ENCODE data around the gene TSPAN9. TPM values are rescaled to one million over a fixed set of nuclear protein-coding genes. Genes with fewer than 3 reads are reported as not detected.
A peak's percentile ranks its signal among the peaks of the same experiment; 100 is the strongest.

Gene TSPAN9
- total RNA-seq, 1 donor from 2014 or later: 49.4 TPM

DNA sequence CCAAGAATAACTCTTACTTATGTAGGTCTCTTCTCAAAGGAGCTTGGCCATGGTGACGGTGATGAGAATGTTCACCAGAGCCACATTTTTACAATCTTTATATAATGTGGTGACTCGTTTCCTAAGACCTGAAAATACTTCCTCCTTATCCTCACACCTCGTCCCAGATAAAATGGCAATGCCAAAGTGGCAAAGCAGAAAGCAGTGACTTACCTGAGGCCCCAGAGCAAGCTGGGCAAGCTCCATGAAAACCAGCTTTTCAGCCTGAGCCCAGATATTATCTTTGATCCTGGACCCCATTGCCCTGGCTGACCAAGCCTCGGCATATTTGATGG is 240.3 kb downstream of the TSPAN9 start:
- peaks cover 17% of the 10 kb centered on the region for H3K27me3 Mint-ChIP-seq (ENCODE audit: low read depth)
- no peaks in the 10 kb centered on the region for H3K36me3 Mint-ChIP-seq
- TF ChIP-seq, protein P1, sequence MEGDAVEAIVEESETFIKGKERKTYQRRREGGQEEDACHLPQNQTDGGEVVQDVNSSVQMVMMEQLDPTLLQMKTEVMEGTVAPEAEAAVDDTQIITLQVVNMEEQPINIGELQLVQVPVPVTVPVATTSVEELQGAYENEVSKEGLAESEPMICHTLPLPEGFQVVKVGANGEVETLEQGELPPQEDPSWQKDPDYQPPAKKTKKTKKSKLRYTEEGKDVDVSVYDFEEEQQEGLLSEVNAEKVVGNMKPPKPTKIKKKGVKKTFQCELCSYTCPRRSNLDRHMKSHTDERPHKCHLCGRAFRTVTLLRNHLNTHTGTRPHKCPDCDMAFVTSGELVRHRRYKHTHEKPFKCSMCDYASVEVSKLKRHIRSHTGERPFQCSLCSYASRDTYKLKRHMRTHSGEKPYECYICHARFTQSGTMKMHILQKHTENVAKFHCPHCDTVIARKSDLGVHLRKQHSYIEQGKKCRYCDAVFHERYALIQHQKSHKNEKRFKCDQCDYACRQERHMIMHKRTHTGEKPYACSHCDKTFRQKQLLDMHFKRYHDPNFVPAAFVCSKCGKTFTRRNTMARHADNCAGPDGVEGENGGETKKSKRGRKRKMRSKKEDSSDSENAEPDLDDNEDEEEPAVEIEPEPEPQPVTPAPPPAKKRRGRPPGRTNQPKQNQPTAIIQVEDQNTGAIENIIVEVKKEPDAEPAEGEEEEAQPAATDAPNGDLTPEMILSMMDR (IDR thresholded peaks at IDR 0.05; ENCODE audit: unreplicated experiment): no peak
- H3K27ac Mint-ChIP-seq: no peak overlapping the region
- peaks cover 17% of the 10 kb centered on the region for H3K4me1 Mint-ChIP-seq
- DNase-seq (ENCODE audit: low spot score in 2 of 2, unreplicated experiment in 2 of 2): no peak
- H3K4me3 Mint-ChIP-seq: no peak overlapping the region
- no peaks in the 10 kb centered on the region for H3K9me3 Mint-ChIP-seq

- DNase-seq (ENCODE audit: low spot score in 2 of 2, unreplicated experiment in 2 of 2): no peak
- Mint-ChIP-seq H3K4me3 (no peak overlapping the region), H3K4me1 (peaks cover 17% of the 10 kb centered on the region), H3K27me3 (ENCODE audit: low read depth) (peaks cover 21% of the 10 kb centered on the region), H3K36me3 (no peaks in the 10 kb centered on the region), H3K9me3 (no peaks in the 10 kb centered on the region), H3K27ac (no peak overlapping the region)
- TF ChIP-seq, protein P1 (IDR thresholded peaks at IDR 0.05; ENCODE audit: unreplicated experiment): no peak
These were observed 240.8 kb downstream of the TSPAN9 start for GRCh38 chr12:3317841-3318501.

DNA sequence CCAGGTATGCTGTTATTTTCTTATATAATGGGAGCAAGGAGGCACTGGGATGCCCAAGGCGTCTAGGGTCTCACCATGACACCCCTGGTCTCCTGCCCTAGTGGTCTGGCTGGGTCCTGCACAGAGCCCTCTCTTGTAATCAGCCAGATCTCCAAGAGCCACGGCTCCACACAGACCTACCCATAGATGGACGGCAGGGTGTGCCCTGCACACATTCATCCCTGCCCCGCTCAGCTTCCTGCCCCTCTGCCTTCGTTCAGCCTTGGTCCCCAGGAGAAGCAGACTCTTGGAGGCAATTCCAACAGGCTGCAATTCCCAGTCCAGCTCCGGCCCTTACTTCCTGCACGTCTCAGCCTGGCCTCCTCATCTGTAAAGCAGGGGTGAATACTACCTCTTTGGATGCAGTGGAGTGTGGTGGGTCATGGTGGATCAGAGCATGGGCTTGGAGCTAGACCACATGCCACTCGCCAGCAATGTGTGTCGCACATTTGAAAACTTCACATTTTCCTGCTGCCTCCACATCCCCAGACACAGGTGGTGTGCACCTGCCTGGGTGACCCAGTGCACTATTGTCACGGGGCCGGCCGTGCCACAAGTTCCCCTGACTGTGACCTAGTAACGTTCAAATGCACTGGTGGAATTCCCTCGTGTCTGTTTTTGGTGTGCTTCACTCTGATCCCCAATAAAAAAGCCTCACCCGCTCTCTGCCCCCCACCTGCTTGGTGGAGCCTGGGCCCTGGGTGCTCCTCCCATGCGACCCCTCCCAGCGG is 242.7 kb downstream of the TSPAN9 start:
- peaks cover 21% of the 10 kb centered on the region for H3K27me3 Mint-ChIP-seq (ENCODE audit: low read depth)
- H3K4me3 Mint-ChIP-seq: no peak overlapping the region
- TF ChIP-seq, protein P1 (IDR thresholded peaks at IDR 0.05; ENCODE audit: unreplicated experiment): peak; percentile 16
- DNase-seq (ENCODE audit: low spot score in 2 of 2, unreplicated experiment in 2 of 2): no peak
- no peaks in the 10 kb centered on the region for H3K9me3 Mint-ChIP-seq
- H3K27ac Mint-ChIP-seq: no peak overlapping the region
- H3K36me3 Mint-ChIP-seq: no peaks in the 10 kb centered on the region
- H3K4me1 Mint-ChIP-seq: peaks cover 9% of the 10 kb centered on the region

DNA sequence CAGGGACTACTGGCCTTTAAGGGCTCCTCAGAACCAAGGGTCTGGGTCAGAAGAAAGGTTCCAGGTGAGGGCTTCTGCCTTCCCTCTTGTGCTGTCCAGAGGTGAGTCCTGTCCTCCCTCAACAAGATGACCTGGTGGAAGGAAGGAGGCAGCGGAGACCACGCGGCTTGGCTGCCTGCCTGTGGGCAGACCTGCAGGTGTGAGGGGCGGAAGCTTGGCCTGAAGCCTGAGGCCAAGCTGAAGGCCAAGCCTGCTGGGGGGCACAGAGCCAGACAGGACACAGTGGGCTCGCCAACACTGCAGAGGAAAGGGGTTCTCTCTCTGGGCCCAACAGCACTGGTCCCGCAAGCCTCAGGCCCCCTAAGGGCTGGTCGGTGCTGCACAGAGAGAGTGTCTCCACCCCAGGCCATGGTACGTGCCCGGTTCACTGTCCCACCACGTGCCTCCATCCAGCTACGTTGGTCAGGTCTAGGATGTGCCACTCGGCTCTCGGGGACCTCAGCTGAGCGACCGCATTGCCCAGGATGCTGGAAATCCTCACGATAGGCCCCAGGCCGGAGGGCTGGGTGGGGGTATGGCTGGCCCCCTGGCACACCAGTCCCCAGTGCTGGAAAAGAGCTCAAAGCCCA is 243.8 kb downstream of the TSPAN9 start:
- Mint-ChIP-seq H3K4me3 (no peak overlapping the region), H3K27ac (no peak overlapping the region), H3K4me1 (no peaks in the 10 kb centered on the region), H3K36me3 (no peaks in the 10 kb centered on the region), H3K27me3 (ENCODE audit: low read depth) (peaks cover 28% of the 10 kb centered on the region), H3K9me3 (no peaks in the 10 kb centered on the region)
- no peak for DNase-seq (ENCODE audit: low spot score in 2 of 2, unreplicated experiment in 2 of 2)
- TF ChIP-seq, protein P1 (IDR thresholded peaks at IDR 0.05; ENCODE audit: unreplicated experiment): no peak

GRCh38 chr12:3321881-3322280 is 244.7 kb downstream of the TSPAN9 start:
- DNase-seq (ENCODE audit: low spot score in 2 of 2, unreplicated experiment in 2 of 2): no peak
- Mint-ChIP-seq H3K27me3 (ENCODE audit: low read depth) (peaks cover 34% of the 10 kb centered on the region), H3K4me1 (no peaks in the 10 kb centered on the region), H3K27ac (no peak overlapping the region), H3K4me3 (no peak overlapping the region), H3K9me3 (no peaks in the 10 kb centered on the region), H3K36me3 (no peaks in the 10 kb centered on the region)
- TF ChIP-seq, protein P1 (IDR thresholded peaks at IDR 0.05; ENCODE audit: unreplicated experiment): no peak

Measured in mesothelial cell of epicardium (in vitro differentiated cells).